Measurements from ENCODE around the gene LMAN1. TPM values are rescaled to one million over a fixed set of nuclear protein-coding genes. Genes with fewer than 3 reads are reported as not detected.

The LMAN1 gene
- total and polyA plus RNA-seq, 2 donors (not counting 3 experiments of a cell fraction or from before 2014, with no cell fraction given) = 43.8 to 92.5 TPM

DNA sequence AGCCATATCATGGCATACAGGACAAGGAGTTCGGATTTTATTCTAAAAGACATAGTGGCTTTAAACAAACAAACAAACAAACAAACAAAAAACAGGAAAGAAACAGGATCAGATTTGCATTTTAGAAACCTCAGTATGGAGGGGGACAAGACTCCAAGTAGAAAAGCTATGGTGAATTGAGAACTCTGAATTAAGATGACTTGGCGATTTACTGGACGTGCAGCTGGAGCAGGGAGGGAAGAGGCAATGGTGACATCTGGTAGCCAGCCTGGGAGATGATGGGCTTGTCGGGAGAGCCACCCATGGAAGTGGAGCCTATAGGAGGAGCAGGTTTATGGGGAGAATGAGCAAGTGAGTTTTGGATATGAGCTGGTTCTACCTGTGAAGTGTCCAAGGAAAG lies 53.8 kb downstream of the LMAN1 start:
- Histone ChIP-seq H3K4me3 (replicated peaks in 1 of 3; ENCODE audit: insufficient read depth in 1 of 3, low read depth in 1 of 3, low read length in 3 of 3) (no peak overlapping the region), H3K36me3 (ENCODE audit: control insufficient read depth in 2 of 2, extremely low read depth in 1 of 2, insufficient read depth in 2 of 2, low read length in 2 of 2) (no peaks in the 10 kb centered on the region), H3K79me2 (ENCODE audit: control insufficient read depth, insufficient read depth, low read length) (no peaks in the 10 kb centered on the region), H3K4me1 (ENCODE audit: control insufficient read depth, extremely low read depth, insufficient read depth, low read length) (peaks cover 6% of the 10 kb centered on the region), H3K9me1 (replicated peaks; ENCODE audit: control insufficient read depth, extremely low read depth, insufficient read depth, low read length) (no peaks in the 10 kb centered on the region), H3K27me3 (ENCODE audit: control insufficient read depth in 2 of 2, insufficient read depth in 2 of 2, low read length in 2 of 2) (peaks cover 6 to 22% of the 10 kb centered on the region in 2 experiments), H3K9me3 (replicated peaks; ENCODE audit: control insufficient read depth, insufficient read depth, low read length) (no peaks in the 10 kb centered on the region), H4K20me1 (replicated peaks; ENCODE audit: control insufficient read depth, extremely low read depth, insufficient read depth, low read length) (no peaks in the 10 kb centered on the region), H3K4me2 (ENCODE audit: insufficient read depth, low read length) (no peak overlapping the region), H2AFZ (ENCODE audit: low read depth, low read length) (no peak overlapping the region), H3K27ac (ENCODE audit: insufficient read depth, low read depth, low read length) (no peak overlapping the region), H3K9ac (replicated peaks; ENCODE audit: extremely low read depth, insufficient read depth, low read length) (no peak overlapping the region)
- CTCF ChIA-PET = no interaction called here
- no TSS peak for BruUV-seq (replicated peaks)
- dilution Hi-C loops (cut with MboI; ENCODE audit: extremely low pct_ligation_motif_present, low sequenced_read_pairs) = no loop called here
- POLR2A ChIA-PET = no interaction called here
- no peak for DNase-seq (ENCODE audit: low read depth, low spot score)
- no peak for TF ChIP-seq POLR2AphosphoS5 (IDR thresholded peaks at IDR 0.05; ENCODE audit: insufficient read depth, low read depth, low read length)
- no peak for TF ChIP-seq MAX (IDR thresholded peaks at IDR 0.05; ENCODE audit: insufficient read depth, insufficient read length)
- TF ChIP-seq EZH2 (IDR thresholded peaks at IDR 0.05; ENCODE audit: borderline replicate concordance, low read depth, low read length, severe bottlenecking) = no peak
- no peak for TF ChIP-seq POLR2A (IDR thresholded peaks at IDR 0.05; ENCODE audit: low read depth, low read length)
- no peak for TF ChIP-seq MYC (IDR thresholded peaks at IDR 0.05; ENCODE audit: low read depth, low read length)
- no peak for TF ChIP-seq CTCF (IDR thresholded peaks at IDR 0.05; ENCODE audit: extremely low read depth in 1 of 2, insufficient read depth in 1 of 2, low read depth in 1 of 2, low read length in 2 of 2)
- TF ChIP-seq GATA2 (IDR thresholded peaks at IDR 0.05; ENCODE audit: insufficient read depth, insufficient read length, low read depth, low read length) = no peak
- no peak for TF ChIP-seq JUN (IDR thresholded peaks at IDR 0.05; ENCODE audit: borderline replicate concordance, insufficient read depth, insufficient read length, low read depth)
- TF ChIP-seq FOS (IDR thresholded peaks at IDR 0.05; ENCODE audit: borderline replicate concordance, insufficient read depth, low read length) = no peak
- no peak for FAIRE-seq
- intact Hi-C loops (cut with micrococcal nuclease) = loop anchor here (5.0 kb wide), 1 partner anchor 1242 kb away; no protein-coding TSS in a partner anchor

Data from endothelial cell of umbilical vein (primary cell).